Transverse colon (tissue), 3 donors: ENCODE measurements around the gene RBM19.

Experiments
- EP300 ChIP-seq: sonication (generic); formaldehyde crosslinking; IDR thresholded peaks from one replicate; pipeline ENCODE4 v1.6.1; 2017; ENCODE audit warnings: antibody characterized with exemption, low read depth
- POLR2A ChIP-seq: fragments of 450-650 bp; IDR thresholded peaks from one replicate; pipeline ENCODE4 v1.6.1; 2016; ENCODE audit warnings: antibody characterized with exemption, mild to moderate bottlenecking, moderate library complexity
- TF ChIP-seq, protein P1 (sequence below), 5 experiments: fragments of 200-600 bp in 3 of 5; fragments of 450-650 bp in 2 of 5; sonication (generic) in 3 of 5; IDR thresholded peaks; 1 replicate in 2 of 5; 2 replicates in 3 of 5; pipeline ENCODE4 v1.5.1; 2016 to 2017; ENCODE audit warnings: antibody characterized with exemption in 5 of 5, inconsistent platforms in 3 of 5, mild to moderate bottlenecking in 2 of 5, moderate library complexity in 1 of 5

- TF ChIP-seq EP300 = no peak
- TF ChIP-seq, protein P1, sequence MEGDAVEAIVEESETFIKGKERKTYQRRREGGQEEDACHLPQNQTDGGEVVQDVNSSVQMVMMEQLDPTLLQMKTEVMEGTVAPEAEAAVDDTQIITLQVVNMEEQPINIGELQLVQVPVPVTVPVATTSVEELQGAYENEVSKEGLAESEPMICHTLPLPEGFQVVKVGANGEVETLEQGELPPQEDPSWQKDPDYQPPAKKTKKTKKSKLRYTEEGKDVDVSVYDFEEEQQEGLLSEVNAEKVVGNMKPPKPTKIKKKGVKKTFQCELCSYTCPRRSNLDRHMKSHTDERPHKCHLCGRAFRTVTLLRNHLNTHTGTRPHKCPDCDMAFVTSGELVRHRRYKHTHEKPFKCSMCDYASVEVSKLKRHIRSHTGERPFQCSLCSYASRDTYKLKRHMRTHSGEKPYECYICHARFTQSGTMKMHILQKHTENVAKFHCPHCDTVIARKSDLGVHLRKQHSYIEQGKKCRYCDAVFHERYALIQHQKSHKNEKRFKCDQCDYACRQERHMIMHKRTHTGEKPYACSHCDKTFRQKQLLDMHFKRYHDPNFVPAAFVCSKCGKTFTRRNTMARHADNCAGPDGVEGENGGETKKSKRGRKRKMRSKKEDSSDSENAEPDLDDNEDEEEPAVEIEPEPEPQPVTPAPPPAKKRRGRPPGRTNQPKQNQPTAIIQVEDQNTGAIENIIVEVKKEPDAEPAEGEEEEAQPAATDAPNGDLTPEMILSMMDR (IDR thresholded peaks at IDR 0.05) = no peak
- TF ChIP-seq POLR2A = no peak
Measured at GRCh38 chr12:113852264-113852663, 113.9 kb downstream of the RBM19 start.
